Coronary artery (tissue), 2 donors: ENCODE results near the gene FGGY.
"Not testable (repeated sequence)": the region's sequence is repeated elsewhere in the genome, so short reads cannot be mapped to it uniquely, and the experiment has no call there.

Experiments
- DNase-seq: peaks from one replicate; pipeline ENCODE4 v3.0.0-alpha.2; 2017; ENCODE audit warnings: low spot score
- H3K27ac ChIP-seq, 2 donors: fragments of 200-600 bp; sonication (generic); one replicate each; pipeline ENCODE4 v1.5.1; 2016 to 2019
- H3K4me3 ChIP-seq: fragments of 200-600 bp; sonication (generic); 2 replicates; pipeline ENCODE4 v1.5.1; 2016; ENCODE audit warnings: mild to moderate bottlenecking, moderate library complexity
- TF ChIP-seq, protein P1 (sequence below): fragments of 200-600 bp; sonication (generic); IDR thresholded peaks from one replicate; pipeline ENCODE4 v1.5.1; 2019; ENCODE audit warnings: antibody characterized with exemption

Gene FGGY

GRCh38 chr1:59486615-59487014, 189.7 kb downstream of the FGGY start:
- TF ChIP-seq, protein P1, sequence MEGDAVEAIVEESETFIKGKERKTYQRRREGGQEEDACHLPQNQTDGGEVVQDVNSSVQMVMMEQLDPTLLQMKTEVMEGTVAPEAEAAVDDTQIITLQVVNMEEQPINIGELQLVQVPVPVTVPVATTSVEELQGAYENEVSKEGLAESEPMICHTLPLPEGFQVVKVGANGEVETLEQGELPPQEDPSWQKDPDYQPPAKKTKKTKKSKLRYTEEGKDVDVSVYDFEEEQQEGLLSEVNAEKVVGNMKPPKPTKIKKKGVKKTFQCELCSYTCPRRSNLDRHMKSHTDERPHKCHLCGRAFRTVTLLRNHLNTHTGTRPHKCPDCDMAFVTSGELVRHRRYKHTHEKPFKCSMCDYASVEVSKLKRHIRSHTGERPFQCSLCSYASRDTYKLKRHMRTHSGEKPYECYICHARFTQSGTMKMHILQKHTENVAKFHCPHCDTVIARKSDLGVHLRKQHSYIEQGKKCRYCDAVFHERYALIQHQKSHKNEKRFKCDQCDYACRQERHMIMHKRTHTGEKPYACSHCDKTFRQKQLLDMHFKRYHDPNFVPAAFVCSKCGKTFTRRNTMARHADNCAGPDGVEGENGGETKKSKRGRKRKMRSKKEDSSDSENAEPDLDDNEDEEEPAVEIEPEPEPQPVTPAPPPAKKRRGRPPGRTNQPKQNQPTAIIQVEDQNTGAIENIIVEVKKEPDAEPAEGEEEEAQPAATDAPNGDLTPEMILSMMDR: no peak
- Histone ChIP-seq H3K4me3 (no peak overlapping the region), H3K27ac (no peak overlapping the region)
- no peak for DNase-seq

DNA sequence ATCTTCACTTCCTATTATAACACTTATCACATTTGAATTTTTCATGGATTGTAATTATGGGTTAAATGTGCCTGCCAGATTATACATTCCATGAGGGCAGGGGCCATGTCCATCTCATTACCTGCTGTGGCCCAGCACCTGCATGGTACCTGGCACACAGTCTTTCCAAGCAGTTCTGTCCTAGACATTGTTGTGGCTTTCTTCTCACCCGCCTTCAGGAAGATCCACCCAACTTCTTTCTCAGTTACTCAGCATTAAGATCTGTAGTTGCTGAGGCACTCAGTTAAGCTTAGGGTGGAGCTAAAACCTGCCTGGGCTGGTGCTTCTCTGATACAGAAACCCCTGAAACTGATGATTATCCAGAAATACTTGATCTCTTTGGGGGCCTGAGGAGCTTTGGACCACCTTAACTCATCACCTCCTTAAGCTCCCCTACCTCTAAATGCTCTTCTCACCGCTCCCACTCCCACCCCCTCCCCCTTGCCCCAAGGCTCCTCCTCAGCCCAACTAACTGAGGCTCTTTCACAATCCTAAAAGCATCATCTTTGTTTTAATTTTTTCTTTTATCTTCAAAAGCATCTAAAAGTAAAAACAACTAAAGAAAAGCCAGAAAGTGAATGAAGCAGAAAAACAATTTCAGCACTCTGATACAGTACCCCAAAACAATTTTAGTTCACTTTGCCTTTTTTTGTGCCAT, 190.6 kb downstream of the FGGY start:
- TF ChIP-seq, protein P1: no peak
- H3K27ac ChIP-seq: no peak overlapping the region
- DNase-seq: no peak

GRCh38 chr1:59492500-59492899, 195.6 kb downstream of the FGGY start:
- H3K4me3 ChIP-seq: no peak overlapping the region
- TF ChIP-seq, protein P1: no peak
- DNase-seq: no peak
- H3K27ac ChIP-seq: no peak overlapping the region

More for the DNA sequence above, 190.6 kb downstream of the FGGY start:
- no peak overlapping the region for H3K4me3 ChIP-seq

GRCh38 chr1:59494145-59494833, 197.4 kb downstream of the FGGY start:
- TF ChIP-seq, protein P1: no peak
- DNase-seq: no peak
- H3K27ac ChIP-seq: no peak overlapping the region
- no peak overlapping the region for H3K4me3 ChIP-seq

- not testable (repeated sequence) for DNase-seq, H3K4me3 ChIP-seq, H3K27ac ChIP-seq
Measured at GRCh38 chr1:59496156-59496555, 199.3 kb downstream of the FGGY start.

DNA sequence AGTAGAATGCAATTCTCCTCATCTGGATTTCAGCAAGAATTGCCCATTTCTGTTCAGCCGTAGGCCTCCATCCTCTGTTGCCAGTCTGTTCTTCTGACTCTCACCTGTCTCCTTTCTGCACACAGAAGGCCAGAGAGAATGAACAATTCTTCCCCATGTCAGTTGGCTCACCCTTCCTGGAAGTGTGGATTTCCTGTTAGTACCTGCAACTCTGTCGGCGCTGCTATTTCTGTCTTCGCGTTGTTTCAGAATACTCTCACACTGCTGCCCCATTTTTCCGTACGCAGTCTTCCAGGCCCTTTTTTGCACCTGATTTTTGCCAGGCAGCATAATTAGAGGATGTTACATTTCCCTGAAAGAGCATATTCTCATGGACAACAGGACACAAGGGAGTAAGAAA, 200.7 kb downstream of the FGGY start:
- TF ChIP-seq, protein P1: no peak

GRCh38 chr1:59498640-59499039, 201.7 kb downstream of the FGGY start:
- DNase-seq: no peak
- TF ChIP-seq, protein P1: no peak
- no peak overlapping the region for H3K27ac ChIP-seq

More for the DNA sequence above, 200.7 kb downstream of the FGGY start:
- H3K4me3 ChIP-seq: no peak overlapping the region
- no peak for DNase-seq
- H3K27ac ChIP-seq: no peak overlapping the region

More at GRCh38 chr1:59498640-59499039, 201.7 kb downstream of the FGGY start:
- peak overlapping the region; percentile 13 for H3K4me3 ChIP-seq
